H1 (cell line): ENCODE measurements around the gene WDR35.

Experiments used
- CHD7 ChIP-seq: fragments of 300-600 bp; sonication (generic); IDR thresholded peaks from 2 replicates; pipeline ENCODE4 v1.7.1; 2012; ENCODE audit warnings: low read length, moderate library complexity, mild to moderate bottlenecking, inconsistent platforms; ENCODE audit not compliant: insufficient replicate concordance
- CTCF ChIP-seq, 3 experiments: IDR thresholded peaks; 1 replicate in 2 of 3; 2 replicates in 1 of 3; pipeline versions ENCODE4 v1.5.1 to v1.6.1; 2011; ENCODE audit warnings: low read length in 3 of 3, mild to moderate bottlenecking in 3 of 3, inconsistent platforms in 2 of 3, low read depth in 1 of 3, moderate library complexity in 1 of 3; ENCODE audit not compliant: insufficient read depth in 1 of 3; ENCODE audit errors: control extremely low read depth in 1 of 3
- EZH2 ChIP-seq: fragments of 200-600 bp; sonication (generic); IDR thresholded peaks from 2 replicates; pipeline ENCODE4 v1.7.1; 2012; ENCODE audit warnings: low read depth, mild to moderate bottlenecking, moderate library complexity, low read length, inconsistent platforms; ENCODE audit not compliant: severe bottlenecking
- GTF2F1 ChIP-seq: IDR thresholded peaks from 2 replicates; pipeline ENCODE4 v1.6.1; 2012; ENCODE audit warnings: low read depth, low read length, improper control_type of control experiment, borderline replicate concordance
- POLR2AphosphoS5 ChIP-seq: IDR thresholded peaks from 2 replicates; pipeline ENCODE4 v1.6.1; 2011; ENCODE audit warnings: low read depth, low read length
- RAD21 ChIP-seq, 2 experiments: IDR thresholded peaks in 1 of 2; conservative IDR thresholded peaks in 1 of 2; 2 replicates each; pipeline ENCODE4 v1.6.1; 2011; ENCODE audit warnings: low read depth in 2 of 2, low read length in 2 of 2, improper control_type of control experiment in 1 of 2, inconsistent platforms in 1 of 2, mild to moderate bottlenecking in 1 of 2, moderate library complexity in 1 of 2
- RNF2 ChIP-seq: fragments of 200-900, 300-1000 bp; sonication (generic); IDR thresholded peaks from 2 replicates; pipeline ENCODE4 v1.7.1; 2016; ENCODE audit warnings: borderline replicate concordance, low read depth, mild to moderate bottlenecking, antibody characterized with exemption, low read length; ENCODE audit not compliant: poor library complexity, severe bottlenecking; ENCODE audit errors: missing control alignments
- SRF ChIP-seq: IDR thresholded peaks from 2 replicates; pipeline ENCODE4 v1.6.1; 2011; ENCODE audit warnings: mild to moderate bottlenecking, low read depth, low read length, moderate library complexity
- TAF1 ChIP-seq: IDR thresholded peaks from 2 replicates; pipeline ENCODE4 v1.6.1; 2011; ENCODE audit warnings: mild to moderate bottlenecking, low read depth, low read length
- TBP ChIP-seq: IDR thresholded peaks from 2 replicates; pipeline ENCODE4 v1.6.1; 2011; ENCODE audit warnings: low read depth, low read length, improper control_type of control experiment
- YY1 ChIP-seq: IDR thresholded peaks from 2 replicates; pipeline ENCODE4 v1.6.1; 2011; ENCODE audit warnings: low read depth, mild to moderate bottlenecking, low read length

DNA sequence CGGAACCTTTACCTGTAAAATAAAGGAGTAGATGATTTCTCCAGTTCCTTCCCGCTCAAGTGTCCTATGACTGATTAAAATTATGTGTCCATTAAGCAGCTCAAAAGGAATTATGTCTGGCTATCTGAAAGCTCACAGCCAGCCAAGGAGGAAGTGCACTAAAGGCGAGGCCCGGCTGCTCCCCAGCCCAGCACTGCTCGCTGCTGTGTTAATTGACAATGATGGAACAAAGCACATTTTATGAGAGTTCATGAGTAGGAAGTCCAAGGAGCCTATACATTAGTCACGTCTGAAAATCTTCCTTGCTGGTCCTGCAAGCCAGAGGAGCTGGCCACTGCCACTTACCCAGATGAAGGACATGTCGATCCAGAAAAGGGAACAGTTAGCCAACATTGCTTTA is 102.4 kb downstream of the WDR35 start:
- TF ChIP-seq TAF1: no peak
- TF ChIP-seq GTF2F1: no peak
- no peak for TF ChIP-seq CHD7
- TF ChIP-seq EZH2: no peak
- TF ChIP-seq TBP: no peak
- TF ChIP-seq RAD21 (IDR thresholded peaks at IDR 0.05 in 1 of 2, conservative IDR thresholded peaks at IDR 0.05 in 1 of 2; ENCODE audit: low read depth in 2 of 2, low read length in 2 of 2): no peak
- no peak for TF ChIP-seq SRF
- TF ChIP-seq CTCF (IDR thresholded peaks at IDR 0.05; ENCODE audit: control extremely low read depth in 1 of 3, insufficient read depth in 1 of 3, low read depth in 1 of 3, low read length in 3 of 3): no peak
- TF ChIP-seq RNF2: no peak
- TF ChIP-seq POLR2AphosphoS5: no peak
- no peak for TF ChIP-seq YY1
